DOHH2 (cell line): ENCODE measurements around the gene TMEM119.

Source experiments
- H3F3A ChIP-seq: fragments of 200-600 bp; sonication (generic), shearing (Covaris generic); 2 replicates; pipeline ENCODE4 v1.6.0; 2016; ENCODE audit warnings: antibody characterized with exemption, mild to moderate bottlenecking; ENCODE audit not compliant: control insufficient read depth, insufficient read depth
- H3K27ac ChIP-seq: fragments of 200-600 bp; sonication (generic); 2 replicates; pipeline ENCODE4 v1.5.1; 2014; ENCODE audit warnings: low read depth, mild to moderate bottlenecking, low read length, moderate library complexity
- H3K27me3 ChIP-seq: fragments of 200-600 bp; sonication (generic); 2 replicates; pipeline ENCODE4 v1.6.1; 2014; ENCODE audit warnings: mild to moderate bottlenecking, low read length, mixed read lengths; ENCODE audit not compliant: control insufficient read depth
- H3K36me3 ChIP-seq: fragments of 200-600 bp; sonication (generic); 2 replicates; pipeline ENCODE4 v1.6.1; 2014; ENCODE audit warnings: mild to moderate bottlenecking, low read length, moderate library complexity, mixed read lengths; ENCODE audit not compliant: control insufficient read depth
- H3K4me1 ChIP-seq: fragments of 200-600 bp; sonication (generic); 2 replicates; pipeline ENCODE4 v1.6.1; 2014; ENCODE audit warnings: mild to moderate bottlenecking, low read length, mixed read lengths; ENCODE audit not compliant: control insufficient read depth
- H3K4me2 ChIP-seq: fragments of 200-600 bp; sonication (generic); 2 replicates; pipeline ENCODE4 v1.6.0; 2014; ENCODE audit warnings: mild to moderate bottlenecking, low read length, moderate library complexity
- H3K4me3 ChIP-seq: fragments of 200-600 bp; sonication (generic); 2 replicates; pipeline ENCODE4 v1.5.1; 2014; ENCODE audit warnings: mild to moderate bottlenecking, low read length, mixed read lengths
- H3K79me2 ChIP-seq: fragments of 200-600 bp; sonication (generic); 2 replicates; pipeline ENCODE4 v1.6.1; 2014; ENCODE audit warnings: mild to moderate bottlenecking, low read length, mixed read lengths; ENCODE audit not compliant: control insufficient read depth
- H3K9me2 ChIP-seq: fragments of 200-600 bp; sonication (generic); replicated peaks from 2 replicates; pipeline ENCODE4 v1.6.1; 2014; ENCODE audit warnings: mild to moderate bottlenecking, low read length, mixed read lengths; ENCODE audit not compliant: control insufficient read depth
- H3K9me3 ChIP-seq: fragments of 200-600 bp; sonication (generic); 2 replicates; pipeline ENCODE4 v1.6.1; 2014; ENCODE audit warnings: antibody characterized with exemption, low read length, mixed read lengths; ENCODE audit not compliant: control insufficient read depth, insufficient read depth
- H4K20me1 ChIP-seq: fragments of 200-600 bp; sonication (generic); 2 replicates; pipeline ENCODE4 v1.6.0; 2014; ENCODE audit warnings: low read depth, mild to moderate bottlenecking, antibody characterized with exemption, low read length, moderate library complexity; ENCODE audit not compliant: control insufficient read depth, insufficient read depth
- TF ChIP-seq, protein P1 (sequence below): fragments of 200-600 bp; sonication (generic); IDR thresholded peaks from one replicate; pipeline ENCODE4 v1.5.1; 2014; ENCODE audit warnings: antibody characterized with exemption, mild to moderate bottlenecking, low read depth, low read length; ENCODE audit not compliant: poor library complexity, severe bottlenecking

The TMEM119 gene

DNA sequence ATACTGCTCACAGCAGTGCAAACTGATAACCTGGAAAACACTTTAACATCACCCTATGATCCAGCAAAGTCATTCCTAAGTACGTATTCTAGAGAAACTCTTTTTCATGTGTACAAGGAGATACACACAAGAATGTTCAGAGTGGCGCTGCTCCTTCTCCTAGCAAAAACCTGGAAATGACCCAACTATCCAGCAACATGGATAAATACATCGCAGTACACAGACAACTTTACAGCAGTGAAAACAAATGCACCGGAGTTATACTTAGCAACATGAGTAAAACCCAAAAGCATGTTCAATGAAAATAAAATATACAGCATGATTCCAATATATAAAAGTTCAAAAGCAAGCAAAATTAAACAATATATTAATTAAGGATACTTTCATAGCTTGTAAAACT, 55.6 kb downstream of the TMEM119 start:
- H3K36me3 ChIP-seq = peaks cover 90% of the 10 kb centered on the region
- no peaks in the 10 kb centered on the region for H4K20me1 ChIP-seq
- H3F3A ChIP-seq = peaks cover 19% of the 10 kb centered on the region
- peak overlapping the region; percentile 93 for H3K27ac ChIP-seq
- H3K27me3 ChIP-seq = no peaks in the 10 kb centered on the region
- H3K79me2 ChIP-seq = peaks cover 93% of the 10 kb centered on the region
- no peaks in the 10 kb centered on the region for H3K9me3 ChIP-seq
- TF ChIP-seq, protein P1, sequence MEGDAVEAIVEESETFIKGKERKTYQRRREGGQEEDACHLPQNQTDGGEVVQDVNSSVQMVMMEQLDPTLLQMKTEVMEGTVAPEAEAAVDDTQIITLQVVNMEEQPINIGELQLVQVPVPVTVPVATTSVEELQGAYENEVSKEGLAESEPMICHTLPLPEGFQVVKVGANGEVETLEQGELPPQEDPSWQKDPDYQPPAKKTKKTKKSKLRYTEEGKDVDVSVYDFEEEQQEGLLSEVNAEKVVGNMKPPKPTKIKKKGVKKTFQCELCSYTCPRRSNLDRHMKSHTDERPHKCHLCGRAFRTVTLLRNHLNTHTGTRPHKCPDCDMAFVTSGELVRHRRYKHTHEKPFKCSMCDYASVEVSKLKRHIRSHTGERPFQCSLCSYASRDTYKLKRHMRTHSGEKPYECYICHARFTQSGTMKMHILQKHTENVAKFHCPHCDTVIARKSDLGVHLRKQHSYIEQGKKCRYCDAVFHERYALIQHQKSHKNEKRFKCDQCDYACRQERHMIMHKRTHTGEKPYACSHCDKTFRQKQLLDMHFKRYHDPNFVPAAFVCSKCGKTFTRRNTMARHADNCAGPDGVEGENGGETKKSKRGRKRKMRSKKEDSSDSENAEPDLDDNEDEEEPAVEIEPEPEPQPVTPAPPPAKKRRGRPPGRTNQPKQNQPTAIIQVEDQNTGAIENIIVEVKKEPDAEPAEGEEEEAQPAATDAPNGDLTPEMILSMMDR = no peak
- peak overlapping the region; percentile 63 for H3K4me3 ChIP-seq
- H3K9me2 ChIP-seq = no peaks in the 10 kb centered on the region
- peak overlapping the region; percentile 69 for H3K4me2 ChIP-seq
- H3K4me1 ChIP-seq = peaks cover 76% of the 10 kb centered on the region
